GM21515 (cell line): ENCODE measurements around the gene VSIG8.

ENCODE experiments used
- ATAC-seq: cut with Tn5 transposase; IDR thresholded peaks from one replicate; pipeline ENCODE4 v1.9.1; 2021; ENCODE audit not compliant: unreplicated experiment

Gene VSIG8

GRCh38 chr1:159831412-159832141 lies 30.9 kb downstream of the VSIG8 start:
- ATAC-seq = no peak

- no peak for ATAC-seq
These were observed 31.7 kb downstream of the VSIG8 start for GRCh38 chr1:159830722-159831121.

- ATAC-seq = no peak
These were observed 32.5 kb downstream of the VSIG8 start for GRCh38 chr1:159829822-159830465.

GRCh38 chr1:159829273-159829634 lies 33.2 kb downstream of the VSIG8 start:
- ATAC-seq = peak; percentile 72

- ATAC-seq = no peak
These were observed 33.7 kb downstream of the VSIG8 start for GRCh38 chr1:159828581-159829272.

- no peak for ATAC-seq
These were observed 34.3 kb downstream of the VSIG8 start for GRCh38 chr1:159828176-159828575.

- no peak for ATAC-seq
These were observed 34.9 kb downstream of the VSIG8 start for GRCh38 chr1:159827549-159827948.

- ATAC-seq = no peak
These were observed 35.4 kb downstream of the VSIG8 start for GRCh38 chr1:159827102-159827490.

GRCh38 chr1:159826441-159827101 lies 35.9 kb downstream of the VSIG8 start, which contains the start of gene SLAMF8:
TSS of gene SLAMF8 (plus strand) at chr1:159826873. CDS start at chr1:159826899, 26 bp downstream.
- peak; percentile 45 for ATAC-seq

GRCh38 chr1:159825564-159825963 lies 36.9 kb downstream of the VSIG8 start:
- no peak for ATAC-seq

GRCh38 chr1:159823406-159823805 lies 39.1 kb downstream of the VSIG8 start:
- no peak for ATAC-seq

GRCh38 chr1:159821171-159821867 lies 41.1 kb downstream of the VSIG8 start:
- ATAC-seq = no peak

GRCh38 chr1:159817276-159818041 lies 45.0 kb downstream of the VSIG8 start:
- ATAC-seq = no peak

- ATAC-seq = no peak
These were observed 46.5 kb downstream of the VSIG8 start for GRCh38 chr1:159815926-159816325.

- no peak for ATAC-seq
These were observed 57.5 kb downstream of the VSIG8 start for GRCh38 chr1:159804924-159805323.
